HEK293T (cell line): ENCODE data around the gene PDLIM1.

ENCODE experiments used
- BHLHE40 ChIP-seq: fragments of 450-650 bp; IDR thresholded peaks from 2 replicates; pipeline ENCODE4 v1.6.1; 2016; ENCODE audit warnings: mild to moderate bottlenecking, moderate library complexity, borderline replicate concordance
- FOXK2 ChIP-seq: fragments of 450-650 bp; IDR thresholded peaks from 2 replicates; pipeline ENCODE4 v1.6.1; 2016; ENCODE audit warnings: mild to moderate bottlenecking
- FOXM1 ChIP-seq: fragments of 450-650 bp; IDR thresholded peaks from 2 replicates; pipeline ENCODE4 v1.6.1; 2017; ENCODE audit warnings: mild to moderate bottlenecking, borderline replicate concordance
- TARDBP ChIP-seq: fragments of 450-650 bp; IDR thresholded peaks from 2 replicates; pipeline ENCODE4 v1.6.1; 2016

DNA sequence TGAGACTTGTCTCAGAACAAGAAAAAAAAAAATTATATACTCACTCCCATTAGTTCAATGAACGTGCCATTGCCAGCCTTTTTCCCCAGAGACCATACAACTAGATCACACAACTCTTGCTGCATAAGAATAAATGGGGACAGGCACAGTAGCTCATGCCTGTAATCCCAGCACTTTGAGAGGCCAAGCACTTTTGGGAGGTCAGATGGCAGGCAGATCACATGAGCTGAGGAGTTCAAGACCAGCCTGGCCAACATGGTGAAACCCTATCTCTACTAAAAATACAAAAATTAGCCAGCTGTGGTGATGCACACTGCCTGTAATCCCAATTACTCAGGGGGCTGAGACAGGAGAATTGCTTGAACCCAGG, 13.6 kb downstream of the PDLIM1 start:
- no peak for TF ChIP-seq TARDBP
- TF ChIP-seq FOXM1 = no peak
- TF ChIP-seq FOXK2 = no peak
- TF ChIP-seq BHLHE40 = no peak
